ENCODE data around the gene GREB1L. TPM values are rescaled to one million over a fixed set of nuclear protein-coding genes. Genes with fewer than 3 reads are reported as not detected.

The GREB1L gene
- total RNA-seq, 4 donors from 2014 or later, result 6.2 to 14.9 (median 10.4) TPM

GRCh38 chr18:21461460-21461859 is 219.4 kb downstream of the GREB1L start:
- whole genome bisulfite sequencing, 2 donors (ENCODE audit: low coverage in 1 of 2), result 46 to 68% methylated on average over 4 of the region's 4 CpGs
- Histone ChIP-seq H3K27me3 (no peaks in the 10 kb centered on the region), H3K4me1 (peaks cover 0 to 67% (median 4%) of the 10 kb centered on the region in 3 donors), H3K4me3 (no peak overlapping the region), H3K36me3 (no peaks in the 10 kb centered on the region), H3K9me3 (no peaks in the 10 kb centered on the region), H3K27ac (peak overlapping the region in 3 of 4 donors; percentile 50 to 63 (median 58))
- TF ChIP-seq POLR2A (IDR thresholded peaks at IDR 0.05), result no peak
- TF ChIP-seq EP300 (IDR thresholded peaks at IDR 0.05), result no peak
- peak; percentile 2 for TF ChIP-seq POLR2AphosphoS5 (IDR thresholded peaks at IDR 0.05)
- no peak for TF ChIP-seq CTCF (IDR thresholded peaks at IDR 0.05)
- ATAC-seq, result no peak

DNA sequence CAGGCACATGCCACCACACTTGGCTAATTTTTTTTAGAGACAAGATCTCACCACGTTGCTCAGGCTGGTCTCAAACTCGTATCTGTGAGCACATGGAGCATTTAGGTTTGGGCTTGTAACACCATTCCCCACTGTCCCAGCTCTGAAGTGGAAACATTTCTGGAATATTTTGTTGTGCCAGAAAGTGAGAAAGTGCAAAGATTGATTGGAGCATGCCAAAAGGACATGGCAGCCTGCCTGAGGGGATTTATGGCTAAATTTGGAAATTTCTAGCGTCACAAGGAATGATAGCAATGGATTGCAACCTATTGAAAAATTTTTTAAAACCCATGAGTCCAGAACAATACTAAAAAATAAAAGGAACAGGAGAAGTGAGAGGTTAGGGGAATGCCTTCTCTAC is 221.7 kb downstream of the GREB1L start:
- no peak overlapping the region for H3K4me3 ChIP-seq
- H3K36me3 ChIP-seq, result no peaks in the 10 kb centered on the region
- peaks cover 0 to 44% (median 4%) of the 10 kb centered on the region in 3 donors for H3K4me1 ChIP-seq
- TF ChIP-seq CTCF (IDR thresholded peaks at IDR 0.05), result no peak
- peak; percentile 67 for TF ChIP-seq POLR2AphosphoS5 (IDR thresholded peaks at IDR 0.05)
- H3K27ac ChIP-seq, result peak overlapping the region in 3 of 4 donors; percentile 61 to 77 (median 76)
- WGBS, 2 donors (ENCODE audit: low coverage in 1 of 2), result 14 to 26% methylated on average over 2 to 3 of the region's 3 CpGs
- H3K27me3 ChIP-seq, result no peaks in the 10 kb centered on the region
- H3K9me3 ChIP-seq, result no peaks in the 10 kb centered on the region
- peak; percentile 51 for ATAC-seq

- 80 to 88% methylated on average over 4 of the region's 4 CpGs for WGBS, 2 donors (ENCODE audit: low coverage in 1 of 2)
- no peaks in the 10 kb centered on the region for H3K27me3 ChIP-seq
- no peak overlapping the region for H3K27ac ChIP-seq
- H3K4me1 ChIP-seq, result peaks cover 0 to 7% (median 4%) of the 10 kb centered on the region in 3 donors
- ATAC-seq, result no peak
- H3K9me3 ChIP-seq, result no peaks in the 10 kb centered on the region
- H3K4me3 ChIP-seq, result no peak overlapping the region
- H3K36me3 ChIP-seq, result no peaks in the 10 kb centered on the region
- no peak for TF ChIP-seq EP300 (IDR thresholded peaks at IDR 0.05)
- no peak for TF ChIP-seq CTCF (IDR thresholded peaks at IDR 0.05)
- TF ChIP-seq POLR2AphosphoS5 (IDR thresholded peaks at IDR 0.05), result no peak
- no peak for TF ChIP-seq POLR2A (IDR thresholded peaks at IDR 0.05)
Observed at GRCh38 chr18:21468514-21469164, 226.6 kb downstream of the GREB1L start.

GRCh38 chr18:21472741-21473140 is 230.7 kb downstream of the GREB1L start:
- Histone ChIP-seq H3K27ac (no peak overlapping the region), H3K4me3 (no peak overlapping the region), H3K36me3 (no peaks in the 10 kb centered on the region), H3K27me3 (no peaks in the 10 kb centered on the region), H3K9me3 (no peaks in the 10 kb centered on the region), H3K4me1 (no peaks in the 10 kb centered on the region)
- WGBS, 2 donors (ENCODE audit: low coverage in 1 of 2), result 83 to 100% methylated on average over 2 of the region's 2 CpGs
- ATAC-seq, result no peak
- no peak for TF ChIP-seq POLR2A (IDR thresholded peaks at IDR 0.05)
- TF ChIP-seq CTCF (IDR thresholded peaks at IDR 0.05), result no peak
- TF ChIP-seq POLR2AphosphoS5 (IDR thresholded peaks at IDR 0.05), result no peak
- TF ChIP-seq EP300 (IDR thresholded peaks at IDR 0.05), result no peak

GRCh38 chr18:21474621-21475020 is 232.6 kb downstream of the GREB1L start:
- Histone ChIP-seq H3K4me3 (no peak overlapping the region), H3K9me3 (no peaks in the 10 kb centered on the region), H3K36me3 (no peaks in the 10 kb centered on the region), H3K27me3 (no peaks in the 10 kb centered on the region), H3K4me1 (no peaks in the 10 kb centered on the region), H3K27ac (no peak overlapping the region)
- ATAC-seq, result no peak
- TF ChIP-seq EP300 (IDR thresholded peaks at IDR 0.05) (no peak), CTCF (IDR thresholded peaks at IDR 0.05) (no peak), POLR2AphosphoS5 (IDR thresholded peaks at IDR 0.05) (no peak), POLR2A (IDR thresholded peaks at IDR 0.05) (no peak)
- 67 to 83% methylated on average over 1 of the region's 2 CpGs for WGBS, 2 donors (ENCODE audit: low coverage in 1 of 2)
